ENCODE results near the gene STK31.
"Not testable (repeated sequence)": the region's sequence is repeated elsewhere in the genome, so short reads cannot be mapped to it uniquely, and the experiment has no call there.

Gene STK31

DNA sequence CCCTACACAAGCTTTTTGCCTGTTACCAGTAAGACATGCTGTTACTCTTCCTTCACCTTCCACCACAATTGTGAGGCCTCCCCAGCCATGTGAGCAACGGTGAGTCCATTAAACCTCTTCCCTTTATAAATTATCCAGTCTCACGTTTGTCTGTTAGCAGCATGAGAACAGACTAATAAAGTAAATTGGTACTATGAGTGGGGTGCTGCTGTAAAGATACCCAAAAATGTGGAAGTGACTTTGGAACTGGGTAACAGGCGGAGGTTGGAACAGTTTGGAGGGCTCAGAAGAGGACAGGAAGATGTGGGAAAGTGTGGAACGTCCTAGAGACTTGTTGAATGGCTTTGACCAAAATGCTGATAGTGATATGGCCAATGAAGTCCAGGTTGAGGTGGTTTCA is 122.7 kb downstream of the STK31 start:
- H3K36me3 ChIP-seq (ENCODE audit: control insufficient read depth in 4 of 4, insufficient read depth in 4 of 4, low read length in 3 of 4); H3K27me3 ChIP-seq (replicated peaks in 2 of 5; ENCODE audit: control insufficient read depth in 4 of 5, insufficient read depth in 5 of 5, low read length in 4 of 5); DNase-seq; CTCF ChIA-PET; POLR2A ChIA-PET; H3K27ac ChIP-seq (ENCODE audit: insufficient read depth in 1 of 2, low read depth in 1 of 2, low read length in 2 of 2, poor library complexity in 1 of 2, severe bottlenecking in 2 of 2); H3K4me1 ChIP-seq (ENCODE audit: control extremely low read depth in 1 of 4, control insufficient read depth in 4 of 4, insufficient read depth in 4 of 4, low read length in 3 of 4); H3K4me3 ChIP-seq (ENCODE audit: control insufficient read depth in 1 of 7, extremely low read depth in 1 of 7, insufficient read depth in 4 of 7, low read depth in 2 of 7, low read length in 6 of 7): not testable (repeated sequence)
- peaks cover 7 to 43% (median 17%) of the 10 kb centered on the region in 5 experiments for H3K9me3 ChIP-seq (ENCODE audit: control extremely low read depth in 1 of 5, control insufficient read depth in 4 of 5, insufficient read depth in 2 of 5, low read depth in 1 of 5, low read length in 4 of 5)
- WGBS (ENCODE audit: insufficient coverage) = 97% methylated on average over 2 of the region's 4 CpGs

DNA sequence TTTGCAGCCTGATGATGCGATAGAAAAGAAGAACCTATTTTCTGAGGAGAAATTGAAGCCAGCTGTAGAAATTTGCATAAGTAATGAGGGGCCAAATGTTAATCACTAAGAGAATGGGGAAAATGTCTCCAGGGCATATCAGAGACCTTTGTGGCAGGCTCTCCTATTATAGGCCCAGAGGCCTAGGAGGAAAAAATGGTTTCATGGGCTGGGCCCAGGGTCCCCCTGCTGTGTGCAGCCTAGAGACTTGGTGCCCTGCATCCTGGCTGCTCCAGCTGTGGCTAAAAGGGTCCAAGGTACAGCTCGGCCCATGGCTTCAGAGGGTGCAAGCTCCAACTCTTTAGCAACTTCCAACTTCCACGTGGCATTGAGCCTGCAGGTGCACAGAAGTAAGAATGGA is 123.4 kb downstream of the STK31 start:
- Histone ChIP-seq H3K27ac (ENCODE audit: insufficient read depth in 1 of 2, low read depth in 1 of 2, low read length in 2 of 2, poor library complexity in 1 of 2, severe bottlenecking in 2 of 2) (no peak overlapping the region), H3K27me3 (replicated peaks in 2 of 5; ENCODE audit: control insufficient read depth in 4 of 5, insufficient read depth in 5 of 5, low read length in 4 of 5) (no peaks in the 10 kb centered on the region), H3K9me3 (ENCODE audit: control extremely low read depth in 1 of 5, control insufficient read depth in 4 of 5, insufficient read depth in 2 of 5, low read depth in 1 of 5, low read length in 4 of 5) (peaks cover 7 to 47% (median 17%) of the 10 kb centered on the region in 5 experiments), H3K4me1 (ENCODE audit: control extremely low read depth in 1 of 4, control insufficient read depth in 4 of 4, insufficient read depth in 4 of 4, low read length in 3 of 4) (no peaks in the 10 kb centered on the region), H3K4me3 (ENCODE audit: control insufficient read depth in 1 of 7, extremely low read depth in 1 of 7, insufficient read depth in 4 of 7, low read depth in 2 of 7, low read length in 6 of 7) (no peak overlapping the region), H3K36me3 (ENCODE audit: control insufficient read depth in 4 of 4, insufficient read depth in 4 of 4, low read length in 3 of 4) (no peaks in the 10 kb centered on the region)
- WGBS (ENCODE audit: insufficient coverage) = 100% methylated on average over 3 of the region's 3 CpGs
- ChIA-PET POLR2A (no interaction called here), CTCF (no interaction called here)
- DNase-seq = no peak

DNA sequence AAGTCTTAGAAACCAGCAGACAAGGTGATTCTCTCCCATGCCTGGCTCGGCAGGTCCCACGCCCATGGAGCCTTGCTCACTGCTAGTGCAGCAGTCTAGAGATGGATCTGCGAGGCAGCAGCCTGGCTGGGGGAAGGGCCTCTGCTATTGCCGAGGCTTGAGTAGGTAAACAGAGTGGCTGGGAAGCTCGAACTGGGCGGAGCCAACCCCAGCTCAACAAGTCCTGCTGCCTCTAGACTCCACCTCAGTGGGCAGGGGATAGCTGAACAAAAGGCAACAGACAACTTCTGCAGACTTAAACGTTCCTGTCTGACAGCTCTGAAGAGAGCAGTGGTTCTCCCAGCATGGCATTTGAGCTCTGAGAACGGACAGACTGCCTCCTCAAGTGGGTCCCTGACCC is 134.8 kb downstream of the STK31 start:
- H3K4me1 ChIP-seq (ENCODE audit: control extremely low read depth in 1 of 4, control insufficient read depth in 4 of 4, insufficient read depth in 4 of 4, low read length in 3 of 4); CTCF ChIA-PET; H3K4me3 ChIP-seq (ENCODE audit: control insufficient read depth in 1 of 7, extremely low read depth in 1 of 7, insufficient read depth in 4 of 7, low read depth in 2 of 7, low read length in 6 of 7); H3K36me3 ChIP-seq (ENCODE audit: control insufficient read depth in 4 of 4, insufficient read depth in 4 of 4, low read length in 3 of 4); POLR2A ChIA-PET; H3K27ac ChIP-seq (ENCODE audit: insufficient read depth in 1 of 2, low read depth in 1 of 2, low read length in 2 of 2, poor library complexity in 1 of 2, severe bottlenecking in 2 of 2); H3K27me3 ChIP-seq (replicated peaks in 2 of 5; ENCODE audit: control insufficient read depth in 4 of 5, insufficient read depth in 5 of 5, low read length in 4 of 5); DNase-seq: not testable (repeated sequence)
- WGBS (ENCODE audit: insufficient coverage) = 92% methylated on average over 8 of the region's 8 CpGs
- peaks cover 1 to 32% (median 17%) of the 10 kb centered on the region in 5 experiments for H3K9me3 ChIP-seq (ENCODE audit: control extremely low read depth in 1 of 5, control insufficient read depth in 4 of 5, insufficient read depth in 2 of 5, low read depth in 1 of 5, low read length in 4 of 5)

DNA sequence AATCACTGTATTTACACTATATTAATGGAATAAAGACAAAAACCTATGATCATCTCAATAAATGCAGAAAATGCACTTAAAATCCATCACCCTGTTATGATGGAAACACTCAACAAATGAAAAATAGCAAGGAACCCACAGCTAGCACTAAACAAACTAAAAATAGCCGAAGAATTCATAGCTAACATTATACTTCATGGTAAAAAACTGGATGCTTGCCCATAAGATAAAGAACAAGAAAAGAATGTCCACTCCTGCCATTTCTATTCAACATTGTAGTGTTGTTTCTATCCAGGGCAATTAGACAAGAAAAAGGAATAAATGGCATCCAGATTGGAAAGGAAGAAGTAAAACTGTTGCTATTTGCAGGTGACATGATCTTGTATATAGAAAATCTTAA is 142.1 kb downstream of the STK31 start:
- no peak overlapping the region for H3K4me3 ChIP-seq (ENCODE audit: control insufficient read depth in 1 of 7, extremely low read depth in 1 of 7, insufficient read depth in 4 of 7, low read depth in 2 of 7, low read length in 6 of 7)
- H3K27ac ChIP-seq (ENCODE audit: insufficient read depth in 1 of 2, low read depth in 1 of 2, low read length in 2 of 2, poor library complexity in 1 of 2, severe bottlenecking in 2 of 2) = no peak overlapping the region
- no peaks in the 10 kb centered on the region for H3K27me3 ChIP-seq (replicated peaks in 2 of 5; ENCODE audit: control insufficient read depth in 4 of 5, insufficient read depth in 5 of 5, low read length in 4 of 5)
- DNase-seq = no peak
- WGBS (ENCODE audit: insufficient coverage) = no CpG with 5 or more reads among the region's 1 CpG
- H3K36me3 ChIP-seq (ENCODE audit: control insufficient read depth in 4 of 4, insufficient read depth in 4 of 4, low read length in 3 of 4) = no peaks in the 10 kb centered on the region
- ChIA-PET CTCF (no interaction called here), POLR2A (interaction anchor here (0.7 kb wide), 1 partner anchor 299 kb away, joined by 3 read pairs; no protein-coding TSS in a partner anchor)
- peaks cover 0 to 12% (median 0%) of the 10 kb centered on the region in 5 experiments for H3K9me3 ChIP-seq (ENCODE audit: control extremely low read depth in 1 of 5, control insufficient read depth in 4 of 5, insufficient read depth in 2 of 5, low read depth in 1 of 5, low read length in 4 of 5)
- no peaks in the 10 kb centered on the region for H3K4me1 ChIP-seq (ENCODE audit: control extremely low read depth in 1 of 4, control insufficient read depth in 4 of 4, insufficient read depth in 4 of 4, low read length in 3 of 4)

DNA sequence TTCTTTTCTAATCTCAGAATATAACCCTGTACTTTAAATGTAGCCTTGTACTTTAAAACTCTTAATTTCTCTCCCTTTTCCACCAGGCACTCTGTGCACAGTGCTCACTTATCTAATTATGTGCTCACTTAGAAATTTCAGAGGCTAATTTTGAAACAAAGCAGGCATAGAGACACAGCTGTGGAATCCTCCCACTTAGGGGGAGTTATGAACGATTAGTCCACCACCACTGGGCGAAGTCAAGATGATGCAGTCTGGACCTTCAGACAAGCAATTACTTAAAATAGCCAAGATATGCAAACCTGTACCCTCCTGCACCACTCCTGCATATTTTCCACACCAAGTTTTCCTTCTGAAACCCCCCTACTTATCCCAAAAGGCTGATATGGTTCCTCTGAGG is 143.0 kb downstream of the STK31 start:
- Histone ChIP-seq H3K4me1 (ENCODE audit: control extremely low read depth in 1 of 4, control insufficient read depth in 4 of 4, insufficient read depth in 4 of 4, low read length in 3 of 4) (no peaks in the 10 kb centered on the region), H3K27ac (ENCODE audit: insufficient read depth in 1 of 2, low read depth in 1 of 2, low read length in 2 of 2, poor library complexity in 1 of 2, severe bottlenecking in 2 of 2) (no peak overlapping the region), H3K27me3 (replicated peaks in 2 of 5; ENCODE audit: control insufficient read depth in 4 of 5, insufficient read depth in 5 of 5, low read length in 4 of 5) (no peaks in the 10 kb centered on the region), H3K36me3 (ENCODE audit: control insufficient read depth in 4 of 4, insufficient read depth in 4 of 4, low read length in 3 of 4) (no peaks in the 10 kb centered on the region), H3K4me3 (ENCODE audit: control insufficient read depth in 1 of 7, extremely low read depth in 1 of 7, insufficient read depth in 4 of 7, low read depth in 2 of 7, low read length in 6 of 7) (no peak overlapping the region), H3K9me3 (ENCODE audit: control extremely low read depth in 1 of 5, control insufficient read depth in 4 of 5, insufficient read depth in 2 of 5, low read depth in 1 of 5, low read length in 4 of 5) (peaks cover 0 to 12% (median 0%) of the 10 kb centered on the region in 5 experiments)
- no peak for DNase-seq
- ChIA-PET POLR2A (no interaction called here), CTCF (no interaction called here)
- 95% methylated on average over 2 of the region's 2 CpGs for WGBS (ENCODE audit: insufficient coverage)

DNA sequence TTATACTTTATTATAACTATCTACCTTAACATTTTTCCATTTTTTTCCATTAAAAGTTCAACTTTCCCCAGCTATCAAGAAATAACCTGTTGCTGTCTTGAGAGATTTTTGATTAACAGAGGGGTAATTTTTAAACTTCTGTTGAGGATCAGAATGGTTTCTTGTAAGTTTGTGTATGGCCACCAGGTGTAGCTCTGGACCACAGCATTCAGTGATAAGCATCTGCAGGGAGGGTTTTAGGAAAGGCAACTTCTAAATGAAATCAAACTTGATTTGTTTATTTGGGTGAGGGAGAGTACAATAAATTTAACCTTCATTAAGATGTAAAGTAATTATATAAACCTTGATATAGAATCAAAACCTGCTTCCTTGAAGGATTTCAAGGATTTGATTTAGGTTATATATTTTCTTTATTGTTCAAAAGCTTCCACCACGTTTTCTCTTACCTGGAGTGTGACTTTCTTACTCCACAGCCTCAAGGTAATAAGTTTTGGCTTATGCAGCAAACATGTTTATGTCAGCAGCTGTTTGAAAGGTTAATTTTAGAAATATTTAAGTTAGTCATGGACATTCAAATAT is 153.3 kb downstream of the STK31 start:
- CTCF ChIA-PET = interaction anchor here (0.9 to 1.8 kb wide), 4 partner anchors 427 to 805 kb away, joined by 3 to 7 read pairs (median 4); no protein-coding TSS in a partner anchor
- Histone ChIP-seq H3K9me3 (ENCODE audit: control extremely low read depth in 1 of 5, control insufficient read depth in 4 of 5, insufficient read depth in 2 of 5, low read depth in 1 of 5, low read length in 4 of 5) (no peaks in the 10 kb centered on the region), H3K27me3 (replicated peaks in 2 of 5; ENCODE audit: control insufficient read depth in 4 of 5, insufficient read depth in 5 of 5, low read length in 4 of 5) (peaks cover 0 to 16% (median 3%) of the 10 kb centered on the region in 5 experiments), H3K27ac (ENCODE audit: insufficient read depth in 1 of 2, low read depth in 1 of 2, low read length in 2 of 2, poor library complexity in 1 of 2, severe bottlenecking in 2 of 2) (no peak overlapping the region), H3K36me3 (ENCODE audit: control insufficient read depth in 4 of 4, insufficient read depth in 4 of 4, low read length in 3 of 4) (no peaks in the 10 kb centered on the region), H3K4me1 (ENCODE audit: control extremely low read depth in 1 of 4, control insufficient read depth in 4 of 4, insufficient read depth in 4 of 4, low read length in 3 of 4) (no peaks in the 10 kb centered on the region), H3K4me3 (ENCODE audit: control insufficient read depth in 1 of 7, extremely low read depth in 1 of 7, insufficient read depth in 4 of 7, low read depth in 2 of 7, low read length in 6 of 7) (no peak overlapping the region)
- DNase-seq = peak; percentile 35 to 64 (median 61)
- POLR2A ChIA-PET = no interaction called here
- whole genome bisulfite sequencing (ENCODE audit: insufficient coverage) = no CpG with 5 or more reads among the region's 1 CpG

DNA sequence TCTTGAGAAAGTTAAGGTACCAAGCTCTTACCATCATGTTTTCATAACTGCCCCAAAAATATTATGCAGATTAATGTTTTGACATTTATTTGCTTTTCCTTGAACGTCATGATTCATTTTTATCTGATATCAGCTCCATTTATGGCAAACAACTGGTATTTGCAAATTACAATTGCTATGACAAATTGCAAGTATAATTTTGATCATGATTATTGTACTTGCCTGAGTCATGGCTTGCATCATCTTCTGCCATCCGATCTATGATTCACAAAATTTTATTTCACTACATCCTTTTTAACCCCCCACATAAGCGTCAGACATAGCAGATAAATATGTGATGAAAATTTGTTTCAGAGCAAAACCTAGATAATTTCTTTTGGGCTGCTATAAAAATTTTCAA is 155.0 kb downstream of the STK31 start:
- no peaks in the 10 kb centered on the region for H3K36me3 ChIP-seq (ENCODE audit: control insufficient read depth in 4 of 4, insufficient read depth in 4 of 4, low read length in 3 of 4)
- no peaks in the 10 kb centered on the region for H3K4me1 ChIP-seq (ENCODE audit: control extremely low read depth in 1 of 4, control insufficient read depth in 4 of 4, insufficient read depth in 4 of 4, low read length in 3 of 4)
- peaks cover 0 to 16% (median 3%) of the 10 kb centered on the region in 5 experiments for H3K27me3 ChIP-seq (replicated peaks in 2 of 5; ENCODE audit: control insufficient read depth in 4 of 5, insufficient read depth in 5 of 5, low read length in 4 of 5)
- CTCF ChIA-PET = interaction anchor here (1.3 kb wide), 1 partner anchor 294 kb away, joined by 3 read pairs; no protein-coding TSS in a partner anchor
- H3K4me3 ChIP-seq (ENCODE audit: control insufficient read depth in 1 of 7, extremely low read depth in 1 of 7, insufficient read depth in 4 of 7, low read depth in 2 of 7, low read length in 6 of 7) = no peak overlapping the region
- no CpG with 5 or more reads among the region's 3 CpGs for WGBS (ENCODE audit: insufficient coverage)
- H3K9me3 ChIP-seq (ENCODE audit: control extremely low read depth in 1 of 5, control insufficient read depth in 4 of 5, insufficient read depth in 2 of 5, low read depth in 1 of 5, low read length in 4 of 5) = no peaks in the 10 kb centered on the region
- no peak overlapping the region for H3K27ac ChIP-seq (ENCODE audit: insufficient read depth in 1 of 2, low read depth in 1 of 2, low read length in 2 of 2, poor library complexity in 1 of 2, severe bottlenecking in 2 of 2)
- peak in 2 of 3 donors; percentile 3 for DNase-seq
- POLR2A ChIA-PET = no interaction called here
